IPS DF 4.7 (cell line): Measurements from ENCODE around the gene SLC30A2.

Experiments
- DNase-seq: peaks from one replicate; pipeline ENCODE4 v3.0.0-alpha.2; 2013; ENCODE audit warnings: low spot score; ENCODE audit errors: extremely low read depth

The SLC30A2 gene

GRCh38 chr1:26041978-26042377, 3.9 kb downstream of the SLC30A2 start:
- no peak for DNase-seq

- DNase-seq: no peak
These were observed 4.5 kb downstream of the SLC30A2 start for GRCh38 chr1:26041401-26041800.

- no peak for DNase-seq
These were observed 7.0 kb downstream of the SLC30A2 start for GRCh38 chr1:26038904-26039303.

GRCh38 chr1:26038477-26038876, 7.4 kb downstream of the SLC30A2 start:
- no peak for DNase-seq

GRCh38 chr1:26037904-26038303, 8.0 kb downstream of the SLC30A2 start:
- DNase-seq: no peak

GRCh38 chr1:26036756-26037281, 9.1 kb downstream of the SLC30A2 start:
- no peak for DNase-seq

GRCh38 chr1:26035959-26036755, 9.8 kb downstream of the SLC30A2 start:
- no peak for DNase-seq

- no peak for DNase-seq
These were observed 10.5 kb downstream of the SLC30A2 start for GRCh38 chr1:26035203-26035958.

- DNase-seq: no peak
These were observed 11.3 kb downstream of the SLC30A2 start for GRCh38 chr1:26034504-26035202.

- no peak for DNase-seq
These were observed 13.1 kb downstream of the SLC30A2 start for GRCh38 chr1:26032656-26033357.

- DNase-seq: no peak
These were observed 14.2 kb downstream of the SLC30A2 start for GRCh38 chr1:26031611-26032220.

GRCh38 chr1:26031196-26031595, 14.7 kb downstream of the SLC30A2 start:
- no peak for DNase-seq

- no peak for DNase-seq
These were observed 15.9 kb downstream of the SLC30A2 start for GRCh38 chr1:26029864-26030481.

- no peak for DNase-seq
These were observed 16.7 kb downstream of the SLC30A2 start for GRCh38 chr1:26029054-26029863.

GRCh38 chr1:26028490-26028980, 17.4 kb downstream of the SLC30A2 start:
- no peak for DNase-seq

- DNase-seq: no peak
These were observed 18.0 kb downstream of the SLC30A2 start for GRCh38 chr1:26027716-26028489.

- DNase-seq: no peak
These were observed 20.4 kb downstream of the SLC30A2 start for GRCh38 chr1:26025517-26025916.

- no peak for DNase-seq
These were observed 20.9 kb downstream of the SLC30A2 start for GRCh38 chr1:26025060-26025459.

GRCh38 chr1:26023826-26024225, 22.1 kb downstream of the SLC30A2 start:
- DNase-seq: no peak
